BE2C (cell line): ENCODE data around the gene SSPN.

Source experiments
- DNase-seq: peaks from one replicate; pipeline ENCODE4 v3.0.0-alpha.2; 2020
- H3K27me3 ChIP-seq: fragments of 250-450 bp; sonication (Bioruptor Pico); 2 replicates; pipeline ENCODE4 v1.5.1; 2020; ENCODE audit warnings: mild to moderate bottlenecking
- H3K36me3 ChIP-seq: fragments of 250-450 bp; sonication (Bioruptor Pico); 2 replicates; pipeline ENCODE4 v1.5.1; 2020; ENCODE audit warnings: mild to moderate bottlenecking
- H3K4me1 ChIP-seq: fragments of 250-450 bp; sonication (Bioruptor Pico); 2 replicates; pipeline ENCODE4 v1.5.1; 2020
- H3K4me3 ChIP-seq: 2 replicates; pipeline ENCODE4 v1.5.1; 2011; ENCODE audit warnings: low read depth, low read length
- H3K9me3 ChIP-seq: fragments of 250-450 bp; sonication (Bioruptor Pico); 2 replicates; pipeline ENCODE4 v1.5.1; 2020
- CTCF ChIP-seq: IDR thresholded peaks from 2 replicates; pipeline ENCODE4 v1.5.1; 2012; ENCODE audit warnings: mild to moderate bottlenecking, low read depth, low read length

SSPN gene

GRCh38 chr12:26198742-26199141 lies 3.4 kb downstream of the SSPN start:
- Histone ChIP-seq H3K9me3 (no peaks in the 10 kb centered on the region), H3K27me3 (peaks cover 16% of the 10 kb centered on the region), H3K4me1 (peaks cover 9% of the 10 kb centered on the region), H3K36me3 (no peaks in the 10 kb centered on the region), H3K4me3 (no peak overlapping the region)
- DNase-seq = peak; percentile 29
- TF ChIP-seq CTCF = no peak

GRCh38 chr12:26203167-26203780 lies 7.9 kb downstream of the SSPN start:
- no peak for TF ChIP-seq CTCF
- Histone ChIP-seq H3K36me3 (no peaks in the 10 kb centered on the region), H3K4me3 (no peak overlapping the region), H3K9me3 (no peaks in the 10 kb centered on the region), H3K27me3 (no peaks in the 10 kb centered on the region), H3K4me1 (peaks cover 2% of the 10 kb centered on the region)
- DNase-seq = no peak

- DNase-seq = no peak
- no peaks in the 10 kb centered on the region for H3K27me3 ChIP-seq
- H3K4me3 ChIP-seq = no peak overlapping the region
- H3K9me3 ChIP-seq = no peaks in the 10 kb centered on the region
- no peaks in the 10 kb centered on the region for H3K4me1 ChIP-seq
- TF ChIP-seq CTCF = no peak
- no peaks in the 10 kb centered on the region for H3K36me3 ChIP-seq
Observed at GRCh38 chr12:26204612-26205289, 9.4 kb downstream of the SSPN start.

GRCh38 chr12:26205298-26205697 lies 9.9 kb downstream of the SSPN start:
- no peak for TF ChIP-seq CTCF
- no peak overlapping the region for H3K4me3 ChIP-seq
- H3K9me3 ChIP-seq = no peaks in the 10 kb centered on the region
- DNase-seq = no peak
- H3K4me1 ChIP-seq = no peaks in the 10 kb centered on the region
- no peaks in the 10 kb centered on the region for H3K27me3 ChIP-seq
- no peaks in the 10 kb centered on the region for H3K36me3 ChIP-seq

- Histone ChIP-seq H3K27me3 (no peaks in the 10 kb centered on the region), H3K9me3 (no peaks in the 10 kb centered on the region), H3K4me1 (no peaks in the 10 kb centered on the region), H3K36me3 (no peaks in the 10 kb centered on the region), H3K4me3 (no peak overlapping the region)
- no peak for TF ChIP-seq CTCF
- DNase-seq = no peak
Observed at GRCh38 chr12:26205941-26206340, 10.6 kb downstream of the SSPN start.

- Histone ChIP-seq H3K9me3 (no peaks in the 10 kb centered on the region), H3K27me3 (no peaks in the 10 kb centered on the region), H3K36me3 (no peaks in the 10 kb centered on the region), H3K4me3 (no peak overlapping the region), H3K4me1 (no peaks in the 10 kb centered on the region)
- TF ChIP-seq CTCF = no peak
- no peak for DNase-seq
Observed at GRCh38 chr12:26211331-26211730, 16.0 kb downstream of the SSPN start.
